Bronchial epithelial cell (primary cell): ENCODE measurements around the gene HSPA9. TPM values are rescaled to one million over a fixed set of nuclear protein-coding genes. Genes with fewer than 3 reads are reported as not detected.

Experiments
- DNase-seq: peaks from one replicate; pipeline ENCODE4 v3.0.0-alpha.2; 2010; ENCODE audit warnings: low read depth
- FAIRE-seq: peaks from 2 replicates; lab custom pipeline; 2011; peaks lifted over from hg19 to GRCh38; lab: Jason Lieb, UNC
- H3K27me3 ChIP-seq: 2 replicates; pipeline ENCODE4 v1.5.1; 2011; ENCODE audit warnings: low read length; ENCODE audit not compliant: control insufficient read depth, insufficient read depth
- H3K36me3 ChIP-seq: 2 replicates; pipeline ENCODE4 v1.5.1; 2011; ENCODE audit warnings: low read length; ENCODE audit not compliant: control insufficient read depth, insufficient read depth
- H3K4me3 ChIP-seq: 2 replicates; pipeline ENCODE4 v1.5.1; 2011; ENCODE audit warnings: mild to moderate bottlenecking, low read depth, low read length, control low read depth
- CTCF ChIP-seq: IDR thresholded peaks from 2 replicates; pipeline ENCODE4 v1.5.1; 2011; ENCODE audit warnings: mild to moderate bottlenecking, moderate library complexity, low read length, control low read depth, inconsistent platforms; ENCODE audit not compliant: insufficient read depth, severe bottlenecking
- total RNA-seq: library from RNA; depleted of rRNA; stranded (reverse); fragments of >200 nt; gene quantifications from 2 replicates; pipeline ENCODE4 v1.2.1, GENCODE V29; 2014

The HSPA9 gene
- total RNA-seq, 1 donor from 2014 or later: 1,205 TPM

DNA sequence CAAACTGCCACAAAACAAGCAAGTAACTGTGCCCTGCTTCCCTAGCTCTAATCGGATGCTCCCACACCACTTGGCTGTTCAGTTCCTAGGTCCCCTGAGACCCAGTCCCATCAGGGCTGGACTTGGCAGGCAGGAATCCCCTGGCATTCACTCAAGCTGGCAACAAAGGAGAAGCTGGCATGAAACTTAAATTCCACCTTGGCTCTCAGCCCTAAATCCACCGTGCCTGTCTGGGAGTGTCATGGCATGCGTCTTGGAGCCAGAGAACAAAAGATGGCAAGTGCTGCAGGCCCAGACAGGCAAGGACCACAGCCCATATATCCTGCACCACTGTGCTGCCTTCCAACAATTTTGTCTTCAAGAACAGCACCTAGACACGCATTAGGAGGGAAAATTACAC is 70.4 kb downstream of the HSPA9 start:
- peak; percentile 98 for DNase-seq
- FAIRE-seq: peak; percentile 79
- Histone ChIP-seq H3K27me3 (no peaks in the 10 kb centered on the region), H3K4me3 (no peak overlapping the region), H3K36me3 (peaks cover 4% of the 10 kb centered on the region)
- TF ChIP-seq CTCF: no peak

Other genes with a start within 250 kb of the HSPA9 start
- gene CDC25C, start 243.6 kb downstream of the HSPA9 start, total RNA-seq: 0.26 TPM in 2 replicates
- gene FAM53C, start 237.1 kb downstream of the HSPA9 start, total RNA-seq: 10.3 and 17.7 TPM in 2 replicates
- 42.4 and 44.5 TPM in 2 replicates for gene KDM3B, start 222.7 kb downstream of the HSPA9 start, total RNA-seq
- gene REEP2, start 136.3 kb downstream of the HSPA9 start, total RNA-seq: 2.4 and 4.5 TPM in 2 replicates
- 6.1 and 9.0 TPM in 2 replicates for gene EGR1, start 109.9 kb downstream of the HSPA9 start, total RNA-seq
- gene ETF1, start 32.2 kb downstream of the HSPA9 start, total RNA-seq: 173 and 183 TPM in 2 replicates
- 495 and 774 TPM in 2 replicates for gene CTNNA1, start 178.0 kb upstream of the HSPA9 start, total RNA-seq